ENCODE measurements around the gene APBA2.

GRCh38 chr15:28990390-28990789 is 104.6 kb downstream of the APBA2 start:
- TF ChIP-seq POLR2A (IDR thresholded peaks at IDR 0.05) (no peak), CTCF (IDR thresholded peaks at IDR 0.05) (no peak)

Data from transverse colon (tissue), 3 donors.